Aorta (tissue), 5 donors: Measurements from ENCODE around the gene PLXNA2. TPM values are rescaled to one million over a fixed set of nuclear protein-coding genes. Genes with fewer than 3 reads are reported as not detected.

ENCODE experiments used
- ATAC-seq: fragments of 200-7000 bp; cut with Tn5 transposase; one replicate; pipeline ENCODE4 v1.9.1; 2022; ENCODE audit warnings: moderate library complexity; ENCODE audit not compliant: low FRiP score
- DNase-seq, 2 donors: peaks; one replicate each; pipeline ENCODE4 v3.0.0-alpha.2; 2020
- H3K27ac ChIP-seq, 2 donors: one replicate each; pipeline ENCODE4 v1.5.1; 2013; ENCODE audit warnings: low read length in 2 of 2, mild to moderate bottlenecking in 2 of 2, moderate library complexity in 2 of 2, control low read depth in 1 of 2, inconsistent platforms in 1 of 2, low read depth in 1 of 2
- H3K27me3 ChIP-seq, 2 donors: one replicate each; pipeline ENCODE4 v1.6.1; 2013; ENCODE audit warnings: control low read depth in 1 of 2, low read length in 1 of 2, mild to moderate bottlenecking in 1 of 2, moderate library complexity in 1 of 2; ENCODE audit not compliant: insufficient read depth in 2 of 2, control insufficient read depth in 1 of 2
- H3K36me3 ChIP-seq, 2 donors: one replicate each; pipeline ENCODE4 v1.6.1; 2013; ENCODE audit warnings: control low read depth in 1 of 2, low read length in 1 of 2, mild to moderate bottlenecking in 1 of 2; ENCODE audit not compliant: insufficient read depth in 2 of 2, control insufficient read depth in 1 of 2
- H3K4me1 ChIP-seq, 2 donors: one replicate each; pipeline ENCODE4 v1.6.1; 2013; ENCODE audit warnings: low read length in 2 of 2, control low read depth in 1 of 2, mild to moderate bottlenecking in 1 of 2, moderate library complexity in 1 of 2; ENCODE audit not compliant: insufficient read depth in 2 of 2, control insufficient read depth in 1 of 2
- H3K4me3 ChIP-seq, 2 donors: one replicate each; pipeline ENCODE4 v1.5.1; 2013; ENCODE audit warnings: low read length in 2 of 2, control low read depth in 1 of 2, mild to moderate bottlenecking in 1 of 2
- H3K9me3 ChIP-seq: one replicate; pipeline ENCODE4 v1.6.1; 2013; ENCODE audit warnings: mild to moderate bottlenecking, low read length; ENCODE audit not compliant: control insufficient read depth
- WGBS, 2 donors: extraction: QIAGEN DNeasy Blood & Tissue Kit; methylation state at CpG; one replicate each; pipeline ENCODE4 v1.1.7; 2013; 5-methylcytosine and 5-hydroxymethylcytosine counted together
- intact Hi-C, 2 donors: fragments of 100-400 bp; cut with DNase I; formaldehyde crosslinking; loops; one replicate each; pipeline versions ENCODE4 v1.14.2 to v1.15.0; 2022
- polyA plus RNA-seq, 2 donors: library from polyadenylated mRNA; stranded (reverse); fragments of 200-250 nt; gene quantifications; one replicate each; pipeline ENCODE4 v1.2.3, GENCODE V29; 2013
- total RNA-seq, 2 donors: library from RNA; stranded (reverse); fragmentation: NEBNext Ultra II Directional; extraction: Animal tissue kit (Norgen Biotek cat#: 25700); gene quantifications; one replicate each; pipeline ENCODE4 v1.2.1, GENCODE V29; 2021
- donor health status: healthy with polysubstance abuse.
- donor health status: Bipolar disorder and iron deficiency.
- donor health status: DM: no; HTN: no; CAD: no.
- donor health status: DM: no; HTN: no; CAD: no.
- donor health status: DM: yes; HTN: yes; CAD: no.

The PLXNA2 gene
- total and polyA plus RNA-seq, 4 donors: 2.9 to 37.3 (median 30.0) TPM

DNA sequence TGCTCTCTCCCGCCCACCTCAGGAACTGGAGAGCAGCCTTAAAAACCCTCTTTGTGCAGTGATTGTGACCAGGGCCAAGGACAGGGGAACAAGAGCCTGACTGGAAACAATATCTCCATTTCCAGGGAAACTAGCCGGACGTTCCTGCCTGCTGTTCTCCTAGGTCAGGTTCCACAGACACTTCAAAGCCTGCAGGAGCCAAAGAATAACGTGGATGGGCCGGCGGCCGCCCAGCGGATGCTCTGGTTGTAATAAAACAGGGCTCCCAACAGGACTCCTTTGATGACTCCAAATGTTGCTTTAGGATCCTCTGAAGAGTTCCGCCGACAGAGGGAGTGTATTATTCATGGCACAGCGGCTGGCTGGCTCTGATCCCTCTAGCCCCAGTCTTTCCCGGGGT is 162.2 kb downstream of the PLXNA2 start:
- H3K27ac ChIP-seq: no peak overlapping the region
- H3K36me3 ChIP-seq: peaks cover 0 to 2% of the 10 kb centered on the region in 2 donors
- 80 to 81% methylated on average over 12 of the region's 12 CpGs for WGBS, 2 donors
- H3K27me3 ChIP-seq: no peaks in the 10 kb centered on the region
- no peak overlapping the region for H3K4me3 ChIP-seq
- no peaks in the 10 kb centered on the region for H3K4me1 ChIP-seq
- DNase-seq (no peak), ATAC-seq (no peak)
- intact Hi-C loops: no loop called here
- H3K9me3 ChIP-seq: no peaks in the 10 kb centered on the region

DNA sequence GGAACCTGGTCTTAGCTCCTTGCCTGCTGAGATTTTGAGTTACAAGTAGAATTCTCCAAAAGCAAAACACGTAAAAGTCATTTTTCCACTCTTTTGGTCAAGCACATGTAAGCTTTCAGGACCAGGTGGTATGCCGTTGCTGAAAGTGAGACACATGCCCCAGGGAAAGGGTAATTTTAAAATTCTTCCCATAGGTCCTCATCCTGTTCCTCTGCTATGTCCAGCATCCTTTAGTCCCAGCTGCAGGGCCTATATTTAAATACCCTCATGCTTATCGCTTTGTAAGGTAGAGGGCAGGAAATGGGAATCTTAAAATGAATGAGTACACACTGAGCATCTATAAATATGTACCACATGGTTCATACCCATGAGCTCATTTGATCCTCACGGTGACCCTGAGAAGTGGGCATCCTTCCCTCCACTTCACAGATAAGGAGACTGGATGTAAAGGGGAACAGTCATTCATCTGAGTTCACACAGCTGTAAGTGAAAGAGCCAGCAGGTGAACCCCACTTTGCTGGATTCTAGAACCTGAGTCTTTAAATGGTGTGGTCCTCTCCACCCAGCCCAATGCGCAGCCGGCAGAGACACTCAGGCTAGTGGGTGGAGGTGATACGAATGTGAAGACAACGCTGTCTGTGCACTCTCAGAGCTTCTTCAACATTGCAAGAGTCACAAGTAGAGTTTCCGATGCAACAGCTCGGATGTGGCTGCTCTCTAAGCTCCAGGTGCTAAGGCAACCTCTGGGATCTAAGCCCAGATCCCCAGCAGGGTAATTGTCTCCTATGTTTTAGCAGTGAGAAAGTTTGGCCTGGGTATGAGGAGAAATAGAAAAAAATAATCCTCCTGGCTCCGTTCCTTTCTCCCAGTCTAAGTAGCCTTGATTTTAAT is 163.5 kb downstream of the PLXNA2 start:
- Histone ChIP-seq H3K36me3 (peaks cover 0 to 2% of the 10 kb centered on the region in 2 donors), H3K4me1 (no peaks in the 10 kb centered on the region), H3K4me3 (no peak overlapping the region), H3K27ac (no peak overlapping the region), H3K9me3 (no peaks in the 10 kb centered on the region), H3K27me3 (no peaks in the 10 kb centered on the region)
- DNase-seq (no peak), ATAC-seq (no peak)
- 61 to 68% methylated on average over 11 of the region's 11 CpGs for WGBS, 2 donors
- intact Hi-C loops: no loop called here

DNA sequence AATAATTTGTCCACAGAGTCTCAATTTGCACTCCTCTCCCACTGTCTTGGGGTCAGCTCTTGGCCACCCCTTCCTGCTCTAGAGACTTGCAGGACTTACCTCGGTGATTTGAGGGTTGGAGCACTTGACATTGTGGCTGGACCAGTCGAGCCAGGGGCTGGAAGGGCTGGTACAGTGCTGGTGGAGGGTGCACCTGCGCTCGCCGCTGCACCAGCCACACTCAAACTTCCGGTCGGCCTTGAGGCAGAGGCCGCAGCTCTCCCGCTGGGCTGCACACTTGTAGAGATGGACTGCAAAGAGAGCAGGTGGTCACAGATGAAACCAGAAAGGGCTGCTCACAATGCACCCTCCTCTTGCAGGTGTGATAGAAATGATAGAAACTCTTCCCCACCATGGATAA is 165.0 kb downstream of the PLXNA2 start:
- 94 to 95% methylated on average over 9 of the region's 9 CpGs for WGBS, 2 donors
- Histone ChIP-seq H3K4me3 (no peak overlapping the region), H3K4me1 (no peaks in the 10 kb centered on the region), H3K27ac (no peak overlapping the region), H3K27me3 (no peaks in the 10 kb centered on the region), H3K9me3 (no peaks in the 10 kb centered on the region), H3K36me3 (peaks cover 0 to 2% of the 10 kb centered on the region in 2 donors)
- intact Hi-C loops: no loop called here
- ATAC-seq (no peak), DNase-seq (no peak)

DNA sequence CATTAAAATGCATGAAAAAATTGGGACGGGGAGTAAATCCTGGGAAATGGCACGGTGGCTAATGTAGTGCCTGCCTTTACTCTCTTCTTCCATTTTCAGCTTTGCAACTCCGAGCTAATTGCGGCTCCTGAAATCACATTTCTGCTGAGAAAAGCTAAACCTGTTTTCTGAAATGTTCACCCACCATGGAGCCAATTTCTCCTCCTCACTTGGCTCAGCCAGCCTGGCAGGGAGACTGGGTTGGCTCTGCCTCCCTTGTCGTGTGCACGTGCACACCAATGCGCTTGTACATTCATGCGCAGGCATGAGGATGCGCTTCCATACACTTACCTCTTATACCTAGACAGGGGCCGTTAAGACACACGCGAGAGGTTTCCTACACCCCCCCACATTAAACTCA is 165.4 kb downstream of the PLXNA2 start:
- no peaks in the 10 kb centered on the region for H3K4me1 ChIP-seq
- H3K36me3 ChIP-seq: peaks cover 0 to 2% of the 10 kb centered on the region in 2 donors
- no peaks in the 10 kb centered on the region for H3K9me3 ChIP-seq
- ATAC-seq (no peak), DNase-seq (no peak)
- H3K27ac ChIP-seq: no peak overlapping the region
- intact Hi-C loops: no loop called here
- H3K27me3 ChIP-seq: no peaks in the 10 kb centered on the region
- no peak overlapping the region for H3K4me3 ChIP-seq
- 42 to 49% methylated on average over 12 of the region's 12 CpGs for WGBS, 2 donors

DNA sequence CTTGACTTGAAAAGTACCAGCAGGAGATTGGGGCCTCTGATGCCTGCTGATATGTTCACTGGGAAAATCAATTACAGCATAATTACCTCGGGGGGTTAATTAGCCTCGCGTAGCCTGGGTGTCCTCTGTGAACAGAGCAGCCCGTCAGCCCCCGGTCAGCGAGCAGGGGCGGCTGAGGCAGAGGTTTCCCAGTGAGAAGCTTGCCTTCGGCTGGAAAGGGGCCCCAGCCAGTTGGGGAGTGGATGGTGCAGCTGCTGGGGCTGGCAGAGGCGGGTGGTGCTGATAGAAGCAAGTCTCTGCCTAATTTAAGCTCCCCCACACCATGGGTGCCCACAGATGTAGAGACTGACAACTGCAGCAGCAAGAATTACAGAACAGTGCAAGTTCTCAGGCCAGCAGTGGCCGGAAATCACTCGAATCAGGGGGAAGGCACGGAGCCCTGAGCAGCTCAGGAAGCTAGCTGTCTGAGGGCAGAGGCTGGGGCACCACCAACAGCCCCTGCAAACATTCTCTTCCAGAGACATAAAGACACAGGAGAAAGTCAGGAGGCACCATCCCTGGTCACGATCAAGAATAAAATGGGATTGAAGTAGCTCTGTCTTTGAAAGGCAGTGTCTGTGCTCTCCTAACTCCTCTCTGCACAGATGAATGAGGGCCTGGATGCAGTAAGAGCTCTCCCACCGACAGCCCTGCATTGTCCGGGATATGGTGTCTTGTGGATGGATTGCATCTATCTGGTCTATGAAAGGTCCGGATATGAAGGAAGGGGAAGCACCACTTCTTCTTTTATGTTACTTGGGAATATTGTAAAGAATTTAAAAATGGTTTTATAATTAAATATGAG is 166.7 kb downstream of the PLXNA2 start:
- no peak overlapping the region for H3K4me3 ChIP-seq
- H3K9me3 ChIP-seq: no peaks in the 10 kb centered on the region
- ATAC-seq (no peak), DNase-seq (no peak)
- no peaks in the 10 kb centered on the region for H3K4me1 ChIP-seq
- 71 to 78% methylated on average over 16 of the region's 16 CpGs for WGBS, 2 donors
- no peaks in the 10 kb centered on the region for H3K27me3 ChIP-seq
- H3K27ac ChIP-seq: no peak overlapping the region
- H3K36me3 ChIP-seq: peaks cover 0 to 4% of the 10 kb centered on the region in 2 donors
- intact Hi-C loops: no loop called here

DNA sequence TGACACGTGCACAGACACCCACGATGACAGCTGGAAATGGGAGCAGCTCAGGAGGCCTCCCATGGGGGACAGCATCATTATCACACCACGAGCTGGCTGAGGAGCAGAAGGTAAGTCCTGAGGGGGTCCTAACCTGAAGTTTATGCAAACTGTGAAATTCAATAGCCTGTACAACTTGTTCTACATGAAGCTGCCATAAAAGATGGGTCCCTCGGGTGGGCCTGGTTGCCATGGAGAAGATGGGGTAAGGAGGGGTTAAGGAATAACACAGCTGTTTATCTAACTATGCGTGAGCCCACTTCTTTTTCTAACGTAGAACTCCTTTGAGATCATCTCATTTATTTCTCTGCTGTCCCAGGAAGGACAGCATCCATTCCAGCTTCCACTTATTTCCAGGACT is 169.8 kb downstream of the PLXNA2 start:
- no peak for ATAC-seq
- H3K27me3 ChIP-seq: no peaks in the 10 kb centered on the region
- DNase-seq: no peak
- no peak overlapping the region for H3K4me3 ChIP-seq
- H3K36me3 ChIP-seq: peaks cover 0 to 4% of the 10 kb centered on the region in 2 donors
- H3K4me1 ChIP-seq: no peaks in the 10 kb centered on the region
- WGBS, 2 donors: 82 to 85% methylated on average over 6 of the region's 6 CpGs
- no peak overlapping the region for H3K27ac ChIP-seq
- intact Hi-C loops: no loop called here
- H3K9me3 ChIP-seq: no peaks in the 10 kb centered on the region

DNA sequence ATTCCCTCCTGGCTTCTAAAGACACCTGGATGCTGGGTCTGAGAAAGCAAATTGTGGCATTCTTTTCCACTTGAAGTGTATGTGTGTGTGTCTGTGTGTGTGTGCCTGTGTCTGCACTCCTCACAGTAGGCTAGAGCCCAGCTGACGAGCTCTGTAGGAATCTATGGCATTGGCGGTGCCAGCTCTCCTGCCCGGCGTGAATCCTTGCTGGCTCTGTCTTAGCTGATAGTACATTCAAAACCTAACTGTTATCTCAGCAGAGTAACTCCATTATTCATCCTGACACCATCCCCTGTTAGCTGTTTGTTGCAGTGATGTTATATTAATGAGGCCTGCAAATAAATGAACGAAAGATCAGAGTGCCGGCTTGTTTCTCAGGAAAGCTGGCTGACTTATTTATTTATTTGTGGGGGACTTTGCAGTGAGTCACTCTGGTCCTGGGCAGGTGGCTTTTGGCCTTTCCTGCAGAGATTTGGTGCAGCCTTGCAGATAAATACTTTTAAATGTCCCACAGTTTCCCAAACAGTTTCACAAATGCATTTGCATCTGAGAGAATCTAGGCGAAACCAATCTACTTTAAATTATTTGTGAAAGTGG is 172.7 kb downstream of the PLXNA2 start:
- Histone ChIP-seq H3K9me3 (no peaks in the 10 kb centered on the region), H3K27ac (no peak overlapping the region), H3K4me1 (no peaks in the 10 kb centered on the region), H3K4me3 (no peak overlapping the region), H3K27me3 (no peaks in the 10 kb centered on the region), H3K36me3 (peaks cover 0 to 7% of the 10 kb centered on the region in 2 donors)
- intact Hi-C loops: no loop called here
- DNase-seq: no peak
- ATAC-seq: no peak
- 88 to 89% methylated on average over 7 of the region's 7 CpGs for WGBS, 2 donors

DNA sequence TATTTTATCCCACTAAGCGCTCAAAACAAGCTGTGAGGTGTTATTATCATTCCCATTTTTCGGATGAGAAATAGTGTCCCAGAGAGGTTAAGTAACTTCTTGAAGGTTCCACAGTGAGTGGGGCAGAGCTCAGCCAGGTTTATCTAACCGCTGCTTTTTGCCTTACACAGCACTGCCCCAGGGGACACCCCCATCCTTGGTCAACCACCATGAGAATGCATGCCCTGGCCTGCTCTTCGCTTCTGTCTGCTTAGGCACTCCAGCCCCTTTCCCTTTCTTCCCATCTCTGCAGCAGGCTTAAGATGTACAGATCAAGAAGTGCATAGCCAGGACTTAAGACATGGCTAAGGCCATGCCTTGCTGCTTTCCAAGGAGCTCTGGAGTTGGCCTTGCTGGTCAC is 174.3 kb downstream of the PLXNA2 start:
- intact Hi-C loops: no loop called here
- H3K4me3 ChIP-seq: no peak overlapping the region
- peaks cover 0 to 9% of the 10 kb centered on the region in 2 donors for H3K36me3 ChIP-seq
- H3K27me3 ChIP-seq: no peaks in the 10 kb centered on the region
- ATAC-seq (no peak), DNase-seq (no peak)
- 91 to 97% methylated on average over 4 of the region's 4 CpGs for WGBS, 2 donors
- H3K9me3 ChIP-seq: no peaks in the 10 kb centered on the region
- no peaks in the 10 kb centered on the region for H3K4me1 ChIP-seq
- H3K27ac ChIP-seq: no peak overlapping the region
